ENCODE results near the gene RHBDF1.

DNA sequence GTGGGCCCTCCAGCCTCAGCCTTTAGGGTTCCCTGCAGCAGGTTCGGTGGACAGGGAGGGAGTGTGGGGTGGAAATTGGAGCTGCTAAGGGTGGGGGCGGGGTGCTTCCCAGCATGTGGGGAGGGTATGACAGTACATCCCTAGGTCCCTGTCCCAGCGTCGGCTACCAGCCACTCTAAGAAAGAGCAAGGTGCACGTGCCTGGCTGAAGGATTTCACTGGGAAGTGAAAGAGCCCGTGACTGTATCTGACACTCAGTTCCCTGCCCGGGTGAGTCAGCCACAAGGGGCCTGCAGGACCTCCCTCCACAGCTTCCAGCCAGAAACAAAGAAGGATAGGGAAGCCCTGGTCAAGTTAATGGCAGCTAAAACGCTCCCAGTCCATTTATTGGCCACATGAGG is 14.7 kb downstream of the RHBDF1 start:
- TF ChIP-seq CTCF (IDR thresholded peaks at IDR 0.05; ENCODE audit: insufficient read depth, low read length, poor library complexity, severe bottlenecking) (no peak), EZH2phosphoT487 (conservative IDR thresholded peaks at IDR 0.05; ENCODE audit: low read length) (no peak)

Measured in SU-DHL-6 (cell line).